ENCODE data around the gene FAM81A.

The FAM81A gene

DNA sequence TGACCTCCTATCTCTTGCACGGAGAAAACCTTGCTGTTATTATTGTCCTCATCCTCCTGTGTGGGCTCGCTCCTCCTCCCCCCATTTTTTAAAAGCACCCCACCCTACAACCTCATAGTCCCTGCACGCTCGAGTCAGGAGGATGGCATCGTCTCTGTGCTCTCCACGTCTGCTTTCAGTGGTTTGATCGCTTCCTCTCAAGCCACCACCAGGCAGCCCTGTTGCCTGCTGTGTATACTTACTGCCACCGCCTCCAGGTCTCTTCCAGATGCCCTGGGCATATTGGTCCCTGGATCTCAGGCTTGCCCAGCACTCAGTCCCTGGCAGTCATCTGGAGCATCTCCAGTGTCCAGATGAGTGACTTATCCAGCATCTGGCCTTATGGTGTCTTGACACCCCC lies 131.5 kb downstream of the FAM81A start:
- in situ Hi-C loops (cut with MboI; ENCODE audit: low sequenced_read_pairs) = loop anchor here (10.0 kb wide), 1 partner anchor 55 kb away; no protein-coding TSS in a partner anchor

- in situ Hi-C loops (cut with MboI; ENCODE audit: low sequenced_read_pairs) = no loop called here
Measured at GRCh38 chr15:59570315-59570714, 132.3 kb downstream of the FAM81A start.

DNA sequence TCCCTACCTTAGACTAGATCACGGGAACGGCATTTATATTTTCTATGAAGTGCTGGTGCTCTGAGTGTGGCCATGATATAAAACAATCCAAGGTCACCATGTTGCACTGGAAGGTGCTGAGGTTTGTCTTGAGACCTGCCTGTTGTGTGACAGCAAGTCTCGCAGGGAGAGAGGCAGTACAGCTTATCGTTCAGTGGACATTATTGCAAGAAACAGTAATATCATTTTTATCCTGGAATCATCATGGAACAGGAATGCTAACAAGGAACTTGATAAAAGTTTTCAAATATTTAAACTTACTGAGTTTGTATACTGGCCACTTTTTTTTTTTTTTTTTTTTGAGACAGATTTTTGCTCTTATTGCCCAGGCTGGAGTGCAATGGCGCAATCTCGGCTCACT lies 133.6 kb downstream of the FAM81A start:
- in situ Hi-C loops (cut with MboI; ENCODE audit: low sequenced_read_pairs) = no loop called here
